MM.1S (cell line): ENCODE measurements around the gene SNRK.
A peak's percentile ranks its signal among the peaks of the same experiment; 100 is the strongest.

Experiments
- DNase-seq: peaks from one replicate; pipeline ENCODE4 v3.0.0-alpha.2; 2015
- H2AFZ ChIP-seq: fragments of 300-600 bp; sonication (generic); 2 replicates; pipeline ENCODE4 v1.6.0; 2016; ENCODE audit warnings: antibody characterized with exemption, low read length
- H3F3A ChIP-seq: fragments of 300-600 bp; sonication (generic); 2 replicates; pipeline ENCODE4 v1.6.1; 2016; ENCODE audit warnings: mild to moderate bottlenecking, antibody characterized with exemption, low read length, moderate library complexity, mixed read lengths; ENCODE audit not compliant: insufficient read depth
- H3K27ac ChIP-seq: fragments of 300-600 bp; sonication (generic); 2 replicates; pipeline ENCODE4 v1.5.1; 2016; ENCODE audit warnings: mild to moderate bottlenecking, low read length
- H3K27me3 ChIP-seq: fragments of 300-600 bp; sonication (generic); replicated peaks from 2 replicates; pipeline ENCODE4 v1.6.0; 2016; ENCODE audit warnings: low read length; ENCODE audit not compliant: insufficient read depth
- H3K36me3 ChIP-seq: fragments of 300-600 bp; sonication (generic); replicated peaks from 2 replicates; pipeline ENCODE4 v1.6.1; 2016; ENCODE audit warnings: mild to moderate bottlenecking, low read length, mixed read lengths; ENCODE audit not compliant: insufficient read depth
- H3K4me1 ChIP-seq: fragments of 300-600 bp; sonication (generic); 2 replicates; pipeline ENCODE4 v1.6.1; 2016; ENCODE audit warnings: low read length, mixed read lengths
- H3K4me2 ChIP-seq: fragments of 300-600 bp; sonication (generic); 2 replicates; pipeline ENCODE4 v1.6.0; 2016; ENCODE audit warnings: low read depth, low read length
- H3K4me3 ChIP-seq: fragments of 300-600 bp; sonication (generic); 2 replicates; pipeline ENCODE4 v1.5.1; 2016; ENCODE audit warnings: low read length, mixed read lengths
- H3K79me2 ChIP-seq: fragments of 300-600 bp; sonication (generic); 2 replicates; pipeline ENCODE4 v1.6.1; 2016; ENCODE audit warnings: mixed run types, low read length, mixed read lengths
- H3K9ac ChIP-seq: fragments of 300-600 bp; sonication (generic); 2 replicates; pipeline ENCODE4 v1.6.1; 2016; ENCODE audit warnings: low read length, mixed read lengths
- H3K9me2 ChIP-seq: fragments of 300-600 bp; sonication (generic); replicated peaks from 2 replicates; pipeline ENCODE4 v1.6.1; 2016; ENCODE audit warnings: mild to moderate bottlenecking, low read length, mixed read lengths; ENCODE audit not compliant: insufficient read depth
- H3K9me3 ChIP-seq: fragments of 300-600 bp; sonication (generic); replicated peaks from 2 replicates; pipeline ENCODE4 v1.6.1; 2016; ENCODE audit warnings: mild to moderate bottlenecking, low read length, mixed read lengths; ENCODE audit not compliant: insufficient read depth
- H4K20me1 ChIP-seq: fragments of 300-600 bp; sonication (generic); 2 replicates; pipeline ENCODE4 v1.6.1; 2016; ENCODE audit warnings: mild to moderate bottlenecking, low read length, moderate library complexity, mixed read lengths; ENCODE audit not compliant: insufficient read depth
- EZH2 ChIP-seq: fragments of 300-600 bp; sonication (generic); optimal IDR thresholded peaks from 2 replicates; pipeline ENCODE3; 2017; ENCODE audit warnings: low read depth, mild to moderate bottlenecking, antibody characterized with exemption, low read length, mixed read lengths
- EZH2phosphoT487 ChIP-seq: fragments of 300-600 bp; sonication (generic); IDR thresholded peaks from 2 replicates; pipeline ENCODE4 v1.6.1; 2018; ENCODE audit warnings: antibody characterized with exemption, low read length
- TF ChIP-seq, protein P1 (sequence below): fragments of 300-600 bp; sonication (generic); IDR thresholded peaks from 2 replicates; pipeline ENCODE4 v1.5.1; 2016; ENCODE audit warnings: antibody characterized with exemption, low read length, mixed read lengths

The SNRK gene, protein sequence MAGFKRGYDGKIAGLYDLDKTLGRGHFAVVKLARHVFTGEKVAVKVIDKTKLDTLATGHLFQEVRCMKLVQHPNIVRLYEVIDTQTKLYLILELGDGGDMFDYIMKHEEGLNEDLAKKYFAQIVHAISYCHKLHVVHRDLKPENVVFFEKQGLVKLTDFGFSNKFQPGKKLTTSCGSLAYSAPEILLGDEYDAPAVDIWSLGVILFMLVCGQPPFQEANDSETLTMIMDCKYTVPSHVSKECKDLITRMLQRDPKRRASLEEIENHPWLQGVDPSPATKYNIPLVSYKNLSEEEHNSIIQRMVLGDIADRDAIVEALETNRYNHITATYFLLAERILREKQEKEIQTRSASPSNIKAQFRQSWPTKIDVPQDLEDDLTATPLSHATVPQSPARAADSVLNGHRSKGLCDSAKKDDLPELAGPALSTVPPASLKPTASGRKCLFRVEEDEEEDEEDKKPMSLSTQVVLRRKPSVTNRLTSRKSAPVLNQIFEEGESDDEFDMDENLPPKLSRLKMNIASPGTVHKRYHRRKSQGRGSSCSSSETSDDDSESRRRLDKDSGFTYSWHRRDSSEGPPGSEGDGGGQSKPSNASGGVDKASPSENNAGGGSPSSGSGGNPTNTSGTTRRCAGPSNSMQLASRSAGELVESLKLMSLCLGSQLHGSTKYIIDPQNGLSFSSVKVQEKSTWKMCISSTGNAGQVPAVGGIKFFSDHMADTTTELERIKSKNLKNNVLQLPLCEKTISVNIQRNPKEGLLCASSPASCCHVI

DNA sequence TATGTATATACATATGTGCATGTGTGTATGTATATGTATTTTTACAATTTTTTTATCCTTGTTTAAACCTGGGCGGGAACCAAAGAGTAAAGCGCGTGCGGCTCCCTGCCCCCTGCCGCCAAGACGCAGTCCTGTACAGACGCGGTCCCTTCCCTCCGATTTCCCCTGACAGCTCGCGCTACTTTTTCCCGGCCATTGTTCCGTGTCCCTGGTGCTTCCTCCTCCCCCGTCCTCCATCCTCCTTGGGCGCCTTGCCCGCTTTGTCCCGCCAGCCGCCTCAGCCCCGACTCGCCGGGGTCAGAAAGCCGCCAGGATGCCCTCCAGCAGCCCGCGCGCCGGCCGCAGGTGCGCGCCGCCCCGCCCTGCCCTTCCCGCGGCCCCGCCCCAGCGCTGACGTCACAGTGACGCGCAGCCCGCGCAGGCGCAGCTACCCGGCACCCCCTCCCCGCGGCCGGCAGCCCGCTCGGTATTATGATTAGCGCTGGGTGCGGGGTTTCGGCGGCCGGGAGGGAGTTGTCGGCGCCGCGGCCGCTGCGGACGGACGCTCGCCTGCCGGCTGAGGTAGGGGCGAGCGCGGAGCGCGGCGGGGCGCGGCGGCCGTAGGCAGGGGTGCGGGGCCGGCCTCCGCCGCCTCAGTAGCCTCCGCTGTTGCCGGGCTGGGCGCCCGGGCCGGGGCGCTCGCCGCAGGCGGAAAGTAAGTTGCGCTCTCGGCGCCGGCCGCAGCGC, at the start of gene SNRK:
Gene SNRK, plus strand, starts transcription at position 426 of the 726 bp plus-strand sequence. CDS start 16,664 bp downstream, outside the sequence.
- no peaks in the 10 kb centered on the region for H3K36me3 ChIP-seq
- peak; percentile 86 for DNase-seq
- peak within 1 kb of the TSS; percentile 73 for H3K9ac ChIP-seq
- H3K9me2 ChIP-seq: no peaks in the 10 kb centered on the region
- H3K27ac ChIP-seq: peak within 1 kb of the TSS; percentile 44; the same call in 1 of the 2 replicates
- peaks cover 4% of the 10 kb centered on the region; the same call in 1 of the 2 replicates for H3F3A ChIP-seq
- no peaks in the 10 kb centered on the region for H3K9me3 ChIP-seq
- peak within 1 kb of the TSS; percentile 92 for H3K4me2 ChIP-seq
- H2AFZ ChIP-seq: peak within 1 kb of the TSS; percentile 50
- no peaks in the 10 kb centered on the region for H3K27me3 ChIP-seq
- H3K79me2 ChIP-seq: peaks cover 44% of the 10 kb centered on the region
- H4K20me1 ChIP-seq: no peaks in the 10 kb centered on the region
- peaks cover 32% of the 10 kb centered on the region for H3K4me1 ChIP-seq
- TF ChIP-seq EZH2: no peak
- no peak for TF ChIP-seq EZH2phosphoT487
- TF ChIP-seq, protein P1, sequence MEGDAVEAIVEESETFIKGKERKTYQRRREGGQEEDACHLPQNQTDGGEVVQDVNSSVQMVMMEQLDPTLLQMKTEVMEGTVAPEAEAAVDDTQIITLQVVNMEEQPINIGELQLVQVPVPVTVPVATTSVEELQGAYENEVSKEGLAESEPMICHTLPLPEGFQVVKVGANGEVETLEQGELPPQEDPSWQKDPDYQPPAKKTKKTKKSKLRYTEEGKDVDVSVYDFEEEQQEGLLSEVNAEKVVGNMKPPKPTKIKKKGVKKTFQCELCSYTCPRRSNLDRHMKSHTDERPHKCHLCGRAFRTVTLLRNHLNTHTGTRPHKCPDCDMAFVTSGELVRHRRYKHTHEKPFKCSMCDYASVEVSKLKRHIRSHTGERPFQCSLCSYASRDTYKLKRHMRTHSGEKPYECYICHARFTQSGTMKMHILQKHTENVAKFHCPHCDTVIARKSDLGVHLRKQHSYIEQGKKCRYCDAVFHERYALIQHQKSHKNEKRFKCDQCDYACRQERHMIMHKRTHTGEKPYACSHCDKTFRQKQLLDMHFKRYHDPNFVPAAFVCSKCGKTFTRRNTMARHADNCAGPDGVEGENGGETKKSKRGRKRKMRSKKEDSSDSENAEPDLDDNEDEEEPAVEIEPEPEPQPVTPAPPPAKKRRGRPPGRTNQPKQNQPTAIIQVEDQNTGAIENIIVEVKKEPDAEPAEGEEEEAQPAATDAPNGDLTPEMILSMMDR: no peak
- peak within 1 kb of the TSS; percentile 74 for H3K4me3 ChIP-seq

DNA sequence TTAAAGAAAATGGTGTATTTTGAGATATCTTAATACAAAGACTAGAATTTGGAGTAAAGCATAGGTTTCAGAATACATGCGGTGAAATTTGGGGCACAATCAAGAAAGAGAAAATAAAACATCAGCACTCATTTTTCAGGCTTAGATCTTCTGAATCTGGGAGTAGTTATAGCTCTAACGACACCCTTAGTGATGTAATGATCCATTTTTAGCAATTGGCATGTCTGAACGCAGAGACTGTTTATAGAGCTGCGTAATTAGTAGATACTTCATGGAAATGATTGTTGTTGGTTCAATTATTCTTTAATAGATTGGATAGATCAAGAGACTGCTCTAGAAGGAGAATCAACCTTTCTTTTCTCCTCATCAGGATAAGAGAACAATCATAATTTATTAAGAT, 47.5 kb upstream of the SNRK start:
- no peak overlapping the region for H3K9ac ChIP-seq
- no peak overlapping the region for H2AFZ ChIP-seq
- H3K36me3 ChIP-seq: no peaks in the 10 kb centered on the region
- H3K27ac ChIP-seq: no peak overlapping the region
- H4K20me1 ChIP-seq: no peaks in the 10 kb centered on the region
- DNase-seq: no peak
- H3K4me2 ChIP-seq: no peak overlapping the region
- no peaks in the 10 kb centered on the region for H3K9me3 ChIP-seq
- no peaks in the 10 kb centered on the region for H3K9me2 ChIP-seq
- no peaks in the 10 kb centered on the region for H3K79me2 ChIP-seq
- TF ChIP-seq, protein P1: no peak
- TF ChIP-seq EZH2 (no peak), EZH2phosphoT487 (no peak)
- H3K4me1 ChIP-seq: no peaks in the 10 kb centered on the region
- H3F3A ChIP-seq: no peaks in the 10 kb centered on the region
- H3K4me3 ChIP-seq: no peak overlapping the region
- H3K27me3 ChIP-seq: no peaks in the 10 kb centered on the region

DNA sequence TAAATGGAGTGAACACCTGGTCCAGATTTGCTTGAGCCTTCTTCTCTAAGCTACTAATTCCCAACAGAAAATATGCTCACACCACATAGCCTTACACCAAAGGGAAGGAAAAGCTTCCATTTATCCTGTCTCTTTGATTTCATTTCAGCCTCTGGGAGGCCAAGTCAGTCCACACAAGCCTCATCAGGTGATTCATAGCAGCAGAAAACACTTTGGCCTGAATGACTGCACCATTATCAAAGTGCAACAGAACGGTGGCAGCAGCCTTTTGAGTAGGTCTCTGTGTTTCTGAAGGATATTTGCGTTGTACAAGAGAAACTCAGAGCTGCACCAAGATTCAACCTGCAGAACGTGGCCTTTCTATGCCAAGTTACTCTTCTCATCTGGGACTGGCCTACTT, 46.6 kb upstream of the SNRK start:
- Histone ChIP-seq H3K4me3 (no peak overlapping the region), H3K4me1 (no peaks in the 10 kb centered on the region), H3K27ac (no peak overlapping the region), H2AFZ (no peak overlapping the region), H3K9me2 (no peaks in the 10 kb centered on the region), H3K9ac (no peak overlapping the region), H3K4me2 (no peak overlapping the region), H3K36me3 (no peaks in the 10 kb centered on the region), H3K27me3 (no peaks in the 10 kb centered on the region), H4K20me1 (no peaks in the 10 kb centered on the region), H3K9me3 (no peaks in the 10 kb centered on the region), H3K79me2 (no peaks in the 10 kb centered on the region), H3F3A (no peaks in the 10 kb centered on the region)
- TF ChIP-seq, protein P1: no peak
- TF ChIP-seq EZH2phosphoT487: no peak
- TF ChIP-seq EZH2: no peak
- DNase-seq: no peak
